EL (cell line): Measurements from ENCODE around the gene MYMK.

Source experiments
- DNase-seq: peaks from one replicate; pipeline ENCODE4 v3.0.0-alpha.2; 2016

The MYMK gene

DNA sequence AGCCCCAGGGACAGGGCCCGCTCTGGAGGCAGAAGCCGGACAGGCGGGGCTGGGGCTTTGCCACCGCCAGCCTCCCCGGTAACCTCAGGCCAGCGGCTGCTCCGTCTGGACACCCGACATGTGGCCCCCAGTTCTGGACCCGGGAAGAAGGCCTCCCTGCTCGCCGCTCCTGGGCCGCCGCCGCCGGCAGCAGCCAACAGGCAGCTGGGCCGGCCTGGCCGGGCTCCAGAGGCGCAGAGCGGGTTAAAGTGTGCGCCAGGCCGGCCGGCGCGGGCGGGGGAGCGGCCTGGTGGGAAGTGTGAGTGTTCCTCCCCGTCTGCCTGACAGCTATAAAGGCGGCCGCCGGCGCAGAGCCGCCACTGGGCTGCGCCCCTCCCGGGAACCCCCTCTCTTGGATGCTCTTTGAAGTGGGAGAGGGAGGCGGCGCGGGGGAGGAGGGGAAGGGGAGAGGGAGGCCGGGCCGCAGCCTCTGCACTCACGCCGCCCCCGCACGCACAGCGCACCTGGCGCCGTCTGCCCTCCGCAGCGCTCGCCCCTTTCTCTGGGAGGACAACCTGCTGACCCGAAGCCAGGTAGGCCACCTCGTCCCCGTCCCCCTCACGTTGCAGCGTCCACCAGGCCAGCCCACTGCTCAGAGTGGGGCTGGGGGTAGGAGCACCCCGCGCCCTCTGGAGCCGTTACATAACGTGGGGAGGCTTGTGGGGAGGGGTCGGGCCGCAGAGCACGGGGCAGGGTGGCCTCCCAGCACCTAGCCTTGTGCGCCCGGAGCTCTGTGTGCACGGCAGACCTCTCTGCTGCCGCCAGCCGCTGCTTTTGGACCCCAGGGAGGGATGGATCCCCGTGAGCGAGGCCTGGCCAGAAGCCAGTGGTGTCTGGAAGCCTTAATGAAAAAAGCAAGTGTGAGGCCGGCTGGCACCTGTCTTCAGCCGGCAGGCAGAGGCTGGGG is 9.9 kb upstream of the MYMK start, which contains the start of gene ADAMTSL2:
Gene ADAMTSL2 (plus strand): TSS at position 359 of the 946 bp plus-strand sequence. CDS start 2,009 bp downstream, outside the sequence.
- DNase-seq: peak; percentile 55

DNA sequence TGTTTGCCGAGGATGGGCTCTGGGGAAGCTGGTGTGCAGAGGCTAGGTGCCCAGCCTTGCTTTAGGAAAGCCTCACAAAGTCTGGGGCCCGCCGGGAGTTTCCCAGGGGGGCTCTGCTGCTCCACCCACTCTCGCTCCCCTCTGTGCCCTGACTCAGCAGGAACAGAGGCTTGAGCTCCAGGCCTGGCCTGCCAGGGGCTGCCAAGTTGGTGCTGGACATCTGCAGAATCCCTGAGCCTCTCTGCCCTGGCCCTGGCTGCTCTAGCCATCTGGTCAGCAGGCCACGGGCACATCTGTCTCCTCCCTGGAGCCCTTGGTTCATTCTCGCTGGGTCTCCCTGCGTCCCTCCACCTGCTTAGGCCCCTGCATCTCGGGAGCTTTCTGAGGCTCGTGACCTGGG is 9.1 kb upstream of the MYMK start:
- no peak for DNase-seq

DNA sequence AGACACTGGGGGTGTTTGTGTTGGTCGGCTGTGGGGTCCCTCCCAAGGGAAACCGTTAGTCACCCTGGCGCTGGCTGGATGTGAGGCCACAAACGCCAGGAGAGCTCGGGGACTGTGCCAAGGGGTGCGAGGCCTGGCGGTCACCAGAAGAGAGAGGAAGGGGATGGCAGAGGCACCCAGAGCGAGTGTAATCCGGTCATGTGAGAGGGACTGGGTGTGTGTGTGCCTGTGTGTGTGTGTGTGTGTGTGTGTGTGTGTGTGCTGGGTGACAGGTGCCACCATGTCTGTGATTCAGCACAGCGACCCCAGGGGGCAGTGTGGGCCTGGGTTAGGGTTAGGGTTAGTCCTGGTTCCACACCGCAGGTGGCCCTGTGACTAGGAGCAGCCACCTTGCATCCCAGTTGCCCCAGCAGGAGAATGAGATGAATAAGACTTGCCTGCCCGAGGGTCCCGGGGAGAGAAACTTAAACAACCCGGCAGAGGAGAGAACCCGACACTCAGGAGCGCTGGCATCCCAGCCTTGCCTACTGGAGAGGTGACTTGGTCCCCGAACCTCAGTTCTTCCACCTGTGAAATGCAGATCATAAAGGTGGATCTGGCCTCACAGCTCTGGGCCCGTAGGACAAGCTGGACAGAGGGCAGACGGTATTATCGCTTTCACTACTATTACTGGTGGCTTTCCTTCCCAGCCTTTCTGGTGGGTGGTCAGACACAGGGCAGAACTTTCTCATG is 8.3 kb upstream of the MYMK start:
- peak; percentile 44 for DNase-seq

DNA sequence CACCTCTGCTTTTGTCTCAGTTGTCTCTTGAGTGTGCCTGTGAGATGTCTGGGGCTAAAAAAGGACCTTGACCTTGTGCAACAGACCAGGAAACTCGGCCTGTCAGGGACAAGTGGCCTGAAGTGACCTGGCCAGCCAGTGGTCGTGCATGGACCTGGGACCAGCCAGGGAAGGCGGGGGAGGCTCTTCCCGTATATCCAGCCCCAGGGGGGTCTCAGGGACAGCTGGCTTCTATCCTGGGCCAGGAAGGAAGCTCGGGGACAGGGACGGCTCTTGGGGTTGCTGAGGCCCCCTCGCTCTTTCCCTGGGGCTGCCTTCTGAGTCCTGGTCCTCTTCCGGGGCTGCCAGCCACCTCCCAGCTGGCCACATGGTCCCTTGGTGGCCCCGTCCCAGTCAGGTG is 6.5 kb upstream of the MYMK start:
- no peak for DNase-seq

DNA sequence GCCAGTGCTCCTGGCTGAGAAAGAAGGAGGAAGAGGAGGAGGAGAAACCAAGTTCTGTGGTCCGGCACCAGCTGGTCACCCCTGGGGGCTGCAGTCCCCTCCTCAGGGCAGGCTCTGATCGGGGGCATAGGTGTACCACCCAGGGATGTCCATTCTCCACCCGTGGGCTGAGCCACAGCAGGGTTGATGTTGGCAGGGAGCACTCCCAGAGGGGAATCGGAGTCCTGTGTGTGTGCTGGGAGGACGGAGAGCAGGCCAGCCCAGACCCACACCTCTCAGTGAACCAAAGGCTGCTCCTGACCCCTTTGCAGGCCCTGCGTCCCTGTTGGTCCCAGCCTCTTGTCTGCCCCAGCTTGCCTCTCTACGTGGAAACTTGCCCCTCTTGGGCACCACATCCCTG is 5.1 kb upstream of the MYMK start:
- DNase-seq: no peak

DNA sequence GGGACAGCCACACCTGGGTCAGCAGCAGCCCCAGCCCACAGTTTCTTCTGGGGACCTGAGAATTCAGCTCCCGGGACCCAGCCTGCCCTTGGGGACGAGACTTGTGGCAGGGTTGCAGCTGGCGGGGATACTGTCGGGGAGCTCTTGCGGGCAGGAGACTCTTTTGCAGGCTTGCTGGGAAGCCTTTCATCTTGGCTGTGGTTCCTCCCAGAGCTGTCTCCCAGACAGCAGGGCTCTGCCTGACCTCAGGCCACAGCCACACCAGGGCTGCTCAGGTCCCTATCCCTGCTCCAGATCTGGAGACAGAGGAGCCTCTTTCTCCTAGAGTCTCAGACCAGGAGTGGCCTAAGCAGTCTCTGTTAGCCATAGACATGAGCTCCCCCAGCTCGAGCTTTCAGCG is 4.7 kb upstream of the MYMK start:
- DNase-seq: no peak

DNA sequence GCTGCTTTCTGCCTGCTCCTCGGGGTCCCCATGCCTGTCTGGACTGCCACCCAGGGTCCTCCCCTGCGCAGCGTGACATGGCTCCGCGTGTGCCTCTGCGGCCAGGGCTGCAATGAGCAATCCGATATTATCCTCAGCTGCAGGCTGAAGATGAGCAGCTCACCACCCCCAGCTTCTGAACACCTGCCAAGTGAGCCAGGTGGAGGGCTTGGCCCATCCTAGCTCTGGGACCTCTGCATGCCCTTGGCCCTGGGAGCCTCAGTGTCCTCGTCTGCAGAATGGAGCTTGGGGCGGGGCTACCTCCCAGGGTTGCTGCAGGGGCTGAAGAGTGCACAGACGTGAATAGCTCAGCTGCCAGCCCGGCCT is 4.1 kb upstream of the MYMK start:
- no peak for DNase-seq

DNA sequence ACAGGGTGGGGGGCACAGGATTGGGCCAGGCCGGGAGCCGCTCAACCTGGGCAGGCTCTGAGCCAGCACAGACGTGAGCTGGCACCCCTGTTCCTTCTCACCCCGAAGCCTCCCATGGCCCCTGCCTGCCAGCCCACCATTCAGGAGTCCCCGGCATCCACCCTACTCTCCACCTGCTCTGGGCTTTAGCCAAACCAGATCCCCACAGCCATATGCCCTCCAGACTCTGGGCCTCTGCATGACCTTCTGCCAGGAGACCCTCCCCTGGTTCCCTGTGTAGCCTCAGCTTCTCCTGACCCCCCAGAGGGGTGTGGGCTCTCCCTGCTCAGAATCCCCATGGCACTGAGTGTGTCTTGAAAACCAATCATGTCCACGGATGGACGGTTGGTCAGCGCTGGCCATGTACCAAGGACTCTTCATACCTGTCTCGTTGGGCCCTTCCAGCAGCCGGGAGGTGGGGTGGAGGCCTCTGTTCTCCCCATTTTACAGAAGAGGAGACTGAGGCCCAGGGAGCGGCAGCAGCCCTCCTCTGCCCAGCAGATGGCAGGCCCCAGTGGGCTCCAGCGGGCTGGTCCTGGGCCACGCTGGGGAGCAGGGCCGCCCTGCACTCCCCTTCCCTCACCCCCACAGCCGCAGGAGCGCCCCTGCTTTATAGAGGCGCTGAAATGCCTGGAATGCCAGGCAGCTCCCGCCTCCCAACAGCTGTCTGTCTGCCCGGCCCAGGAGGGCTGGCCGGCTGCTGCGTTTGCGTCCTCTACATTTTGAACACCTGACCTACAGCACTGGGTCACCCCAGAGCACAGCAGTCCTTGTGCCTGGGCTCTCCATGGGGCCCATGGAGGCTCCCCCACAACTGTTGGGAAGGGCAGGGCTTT is 3.5 kb upstream of the MYMK start:
- no peak for DNase-seq

DNA sequence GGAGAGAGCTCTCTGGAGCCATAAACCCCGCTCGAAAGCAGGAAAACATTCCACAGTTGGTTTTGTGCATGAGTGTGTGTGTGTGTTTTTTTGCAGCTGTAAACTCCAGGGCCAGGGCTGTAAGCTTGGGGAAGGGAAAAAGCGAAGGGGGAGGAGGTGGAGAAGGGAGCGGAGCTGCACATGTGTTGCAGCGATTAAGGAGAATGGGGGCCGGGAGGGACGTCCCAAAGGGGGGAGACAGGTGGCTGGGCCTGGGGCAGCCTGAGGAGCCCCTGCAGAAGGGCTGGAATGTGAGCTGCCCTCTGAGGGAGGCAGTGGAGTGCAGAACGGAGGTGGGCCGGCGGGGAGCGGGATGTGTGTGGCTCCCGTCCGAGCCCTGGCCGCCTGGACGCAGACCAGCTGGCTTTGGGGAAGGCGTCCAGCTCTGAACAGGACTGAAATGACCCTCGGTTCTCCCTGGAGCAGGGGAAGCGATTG is 2.7 kb upstream of the MYMK start:
- DNase-seq: no peak

DNA sequence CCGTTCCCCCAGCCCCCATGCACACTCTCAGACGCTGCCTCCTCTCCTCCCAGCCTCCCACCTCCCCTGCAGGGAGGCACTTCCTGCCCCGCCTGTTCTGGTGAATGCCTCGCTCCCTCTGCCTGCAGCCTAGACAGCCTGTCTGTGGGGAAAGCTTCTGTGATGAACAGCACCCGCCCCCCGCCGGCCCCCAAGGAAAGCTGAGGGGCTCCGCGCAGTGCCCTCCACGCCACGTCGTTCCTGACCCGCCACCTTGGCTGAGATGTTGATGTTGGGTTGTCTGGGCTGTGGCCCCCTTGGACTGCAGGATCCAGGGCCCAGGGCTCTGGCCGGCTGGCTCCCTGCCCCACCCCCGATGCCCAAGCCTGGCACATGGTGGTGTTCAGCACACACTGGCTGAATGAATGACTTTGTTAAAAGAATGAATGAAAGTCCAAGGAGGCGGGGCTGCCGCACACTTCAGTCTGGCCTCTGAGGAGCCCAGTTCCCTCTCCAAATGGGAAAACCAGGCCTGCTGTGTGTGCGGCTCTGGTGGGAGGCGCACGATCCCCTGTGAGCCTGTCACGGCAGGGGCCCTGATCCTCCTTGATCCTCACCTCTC is 2.1 kb upstream of the MYMK start:
- DNase-seq: no peak

DNA sequence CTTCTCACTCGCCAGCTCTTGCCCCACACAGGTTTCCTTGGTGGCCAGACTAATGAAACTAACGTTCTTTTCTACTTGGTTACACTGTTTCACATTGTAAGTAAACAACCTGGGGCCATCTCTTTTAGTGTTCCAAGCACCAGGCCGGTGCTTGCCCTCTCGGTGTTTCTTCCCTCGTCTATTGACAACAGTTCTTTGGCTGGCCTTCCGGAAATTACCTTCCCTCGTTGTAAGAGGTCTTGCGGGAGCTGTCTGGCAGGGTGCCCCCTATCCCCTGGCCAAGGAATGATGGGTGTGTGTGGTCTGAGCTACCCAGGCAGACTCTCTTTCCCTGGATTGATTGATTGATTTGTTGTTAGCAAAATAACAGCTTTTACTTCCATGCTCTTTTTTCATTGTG is 918 bp upstream of the MYMK start:
- no peak for DNase-seq

DNA sequence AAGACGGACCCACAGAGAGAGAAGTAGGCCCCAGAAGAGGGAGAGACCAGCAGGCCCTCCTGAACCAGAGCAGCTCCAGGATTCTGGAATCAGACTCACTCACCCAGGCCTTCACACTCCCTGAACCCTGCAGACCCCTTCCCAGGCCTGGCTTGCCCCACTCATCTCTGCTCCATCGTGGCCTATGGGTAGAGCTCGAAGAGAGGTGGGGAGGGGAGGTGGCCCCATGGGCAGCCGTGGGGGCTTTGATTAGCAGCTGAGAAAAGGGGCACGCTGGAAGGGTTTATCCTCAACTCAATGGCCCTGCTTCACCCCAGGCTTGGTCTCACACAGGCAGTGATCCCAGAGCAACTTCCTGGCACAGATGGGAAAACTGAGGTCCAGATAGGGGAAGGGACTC is 613 bp downstream of the MYMK start:
- DNase-seq: no peak

DNA sequence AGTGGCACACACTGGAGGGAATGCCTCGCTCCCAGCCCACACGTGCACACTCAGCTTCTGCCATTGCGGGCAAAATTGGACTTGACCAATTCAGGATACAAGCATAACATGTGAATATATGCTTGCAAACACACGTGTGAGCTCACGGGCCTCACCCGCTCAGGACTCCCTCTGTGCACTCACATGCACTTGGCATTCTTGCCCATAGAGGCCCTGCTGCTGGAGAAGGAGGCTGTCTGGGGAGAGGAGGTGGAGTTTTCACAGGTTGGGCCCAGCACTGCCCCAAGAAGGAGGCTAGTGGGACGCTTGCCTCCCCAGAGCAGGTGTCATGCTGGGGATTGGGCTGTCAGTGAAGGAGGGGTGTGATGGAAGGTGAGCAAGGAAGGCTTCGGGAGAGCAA is 1.7 kb downstream of the MYMK start:
- no peak for DNase-seq

DNA sequence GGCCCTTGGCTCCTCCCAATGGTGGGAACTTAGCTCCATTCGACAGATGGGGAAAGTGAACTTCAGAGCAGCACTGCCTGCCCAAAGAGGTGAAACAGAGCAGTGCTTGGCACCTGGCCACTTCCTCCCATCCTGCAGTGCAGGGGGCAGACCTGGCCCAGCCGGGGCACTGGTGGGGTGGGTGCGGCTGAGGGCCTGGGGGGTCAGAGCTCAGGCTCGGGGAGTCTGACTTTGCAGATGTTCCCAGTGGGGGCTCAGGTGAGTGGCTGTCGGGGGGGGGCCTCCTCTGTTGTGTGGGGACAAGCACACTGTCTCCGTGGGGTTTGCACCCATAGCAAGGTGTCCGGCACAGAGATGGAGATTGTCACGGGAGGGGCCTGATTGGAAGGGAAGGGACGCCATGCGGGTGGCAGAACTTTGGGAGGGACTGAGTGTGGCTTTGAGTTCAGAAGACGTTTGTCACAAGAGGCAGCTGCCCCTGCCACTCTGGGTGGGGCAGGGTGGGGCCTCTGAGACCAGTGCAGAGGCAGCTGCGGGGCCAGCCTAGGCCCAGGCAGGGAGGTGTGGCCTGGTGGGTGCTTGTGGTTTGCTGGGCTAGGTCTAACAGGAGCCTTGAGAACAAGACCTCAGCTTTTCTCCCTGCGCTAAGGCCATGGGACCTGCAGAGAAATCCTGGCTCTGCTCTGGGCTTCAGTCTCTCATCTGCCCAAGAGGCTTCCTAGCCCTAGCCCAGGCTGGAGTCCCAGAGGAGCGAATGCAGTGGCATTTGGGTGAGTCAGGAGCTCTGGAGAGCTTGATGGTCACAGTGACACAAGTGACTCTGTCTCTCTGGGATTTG is 2.5 kb downstream of the MYMK start:
- no peak for DNase-seq

DNA sequence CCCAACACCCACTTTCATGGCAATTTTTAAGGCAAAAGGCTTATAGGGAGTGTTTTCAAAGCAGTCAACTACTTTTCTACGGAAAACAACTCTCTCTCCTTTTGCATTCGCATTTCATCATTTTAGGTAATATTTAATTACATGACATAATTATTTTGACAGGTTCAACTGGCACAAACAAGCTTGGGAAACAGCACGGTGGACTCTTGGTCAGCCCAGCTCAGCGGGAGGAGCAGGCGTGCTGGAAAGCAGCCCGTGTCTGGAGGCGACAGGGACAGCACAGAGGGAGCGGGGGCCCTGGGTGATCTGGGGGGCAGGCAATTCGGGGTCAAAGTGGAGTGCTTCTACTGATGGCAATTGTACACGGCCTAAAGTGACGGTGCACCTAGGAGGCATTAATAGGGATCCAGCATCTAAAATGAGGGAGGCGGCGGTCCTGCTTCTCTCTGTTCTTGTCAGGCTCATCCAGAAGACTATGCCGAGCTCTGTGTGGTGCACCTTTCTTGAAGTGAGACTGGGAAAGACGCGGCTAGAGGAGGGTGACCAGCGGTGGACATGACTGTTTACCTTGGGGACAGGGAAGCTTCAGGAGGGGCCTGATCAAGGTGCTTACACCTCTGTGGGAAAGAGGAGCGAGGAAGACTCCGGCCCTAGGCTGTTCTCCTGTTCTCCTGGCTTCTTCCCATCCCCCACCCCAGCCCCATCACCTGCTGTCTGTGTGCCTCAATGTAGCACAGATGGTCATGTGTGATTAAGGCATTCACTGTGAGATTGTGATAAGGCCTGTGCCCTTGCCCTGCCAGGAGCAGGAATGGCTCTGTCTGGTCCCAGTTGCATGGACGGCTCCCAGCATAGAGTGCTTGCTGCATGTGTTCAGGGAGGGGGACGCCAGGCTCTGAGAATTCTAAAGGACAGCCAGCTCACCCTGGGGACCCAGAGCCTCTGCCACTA is 3.4 kb downstream of the MYMK start:
- no peak for DNase-seq

DNA sequence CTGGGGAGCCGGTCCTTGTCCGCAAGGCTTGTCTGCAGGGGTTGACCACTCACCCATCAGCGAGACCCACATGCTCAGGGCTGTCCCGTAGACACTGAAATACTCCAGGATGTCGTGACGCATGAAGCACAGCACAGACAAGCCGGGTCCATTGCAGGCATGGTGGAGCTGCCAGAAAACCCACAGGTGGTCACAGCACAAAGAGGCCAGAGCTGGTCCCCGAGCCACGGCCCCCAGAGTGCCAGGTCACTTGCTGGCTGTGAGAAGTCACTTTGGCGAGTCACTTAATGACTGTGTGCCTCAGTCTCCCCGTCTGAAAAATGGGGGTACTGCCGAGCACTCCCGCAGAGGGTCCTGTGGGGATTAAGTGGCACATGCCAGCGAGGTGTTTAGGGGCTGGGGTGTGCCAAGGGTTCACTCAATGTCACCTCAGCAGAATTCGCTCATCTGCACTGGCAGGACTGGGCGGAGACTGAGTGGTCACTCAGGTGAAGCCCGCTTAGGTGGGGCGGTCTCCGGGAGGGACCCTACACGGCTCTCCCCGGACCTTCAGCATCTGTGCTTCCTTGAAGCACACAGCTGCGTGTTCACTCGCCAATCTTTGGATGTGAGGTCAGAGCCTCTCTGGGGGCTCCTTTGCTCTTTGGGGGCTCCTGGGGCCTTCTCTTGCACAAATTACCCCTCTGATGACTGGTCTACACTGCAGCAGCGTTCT is 4.5 kb downstream of the MYMK start:
- no peak for DNase-seq

DNA sequence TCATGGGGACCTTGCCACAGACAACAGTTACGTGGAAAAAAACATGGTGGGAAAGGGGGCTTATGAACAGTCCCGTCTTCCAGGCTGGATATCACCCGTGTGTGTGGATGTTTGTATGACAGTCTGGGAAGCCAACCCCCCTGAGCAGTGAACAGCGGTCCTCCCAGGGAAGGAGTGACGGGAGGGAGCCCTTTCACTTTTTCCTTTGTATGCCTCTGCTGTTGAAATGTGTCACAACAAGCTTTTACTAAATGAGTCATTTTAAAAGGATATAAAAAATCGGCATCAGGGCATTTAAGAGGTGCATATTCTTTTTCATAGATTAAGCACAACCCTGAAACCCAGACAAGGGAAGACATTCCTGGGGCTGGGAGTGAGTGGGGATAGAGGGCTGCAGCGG is 5.1 kb downstream of the MYMK start:
- DNase-seq: no peak

DNA sequence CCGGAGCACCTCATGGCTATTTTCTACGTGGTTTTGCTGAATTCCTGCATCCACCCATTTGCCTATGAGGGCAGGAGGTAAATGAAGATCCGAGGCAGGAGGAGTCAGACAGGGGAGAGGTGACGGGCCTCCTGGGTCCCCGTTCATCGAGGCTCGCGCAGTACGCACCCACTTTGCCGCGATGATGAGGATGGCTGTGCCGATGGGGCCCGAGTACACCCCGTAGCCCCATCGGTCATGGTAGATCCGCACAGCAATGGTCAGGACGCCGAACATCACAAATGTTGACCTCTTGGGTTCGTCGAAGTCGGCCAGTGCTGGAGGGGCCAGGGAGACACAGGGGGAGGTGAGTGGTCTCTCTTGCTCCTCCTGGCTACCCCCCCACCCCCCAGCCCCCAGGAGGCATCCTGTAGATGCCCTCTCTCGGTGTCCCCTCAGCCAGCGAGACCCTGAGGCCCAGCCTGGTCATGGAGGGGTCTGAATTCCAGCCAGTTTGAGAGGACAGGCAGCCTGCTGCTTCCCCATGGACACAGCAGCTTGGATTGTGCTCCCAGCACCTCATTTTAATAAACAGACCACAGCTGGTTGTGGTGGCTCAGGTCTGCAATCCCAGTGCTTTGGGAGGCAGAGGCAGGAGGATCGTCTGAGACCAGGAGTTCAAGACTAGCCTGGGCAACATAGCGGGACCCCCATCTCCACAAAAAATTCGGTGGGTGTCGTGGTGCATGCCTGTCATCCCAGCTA is 5.9 kb downstream of the MYMK start:
- no peak for DNase-seq

DNA sequence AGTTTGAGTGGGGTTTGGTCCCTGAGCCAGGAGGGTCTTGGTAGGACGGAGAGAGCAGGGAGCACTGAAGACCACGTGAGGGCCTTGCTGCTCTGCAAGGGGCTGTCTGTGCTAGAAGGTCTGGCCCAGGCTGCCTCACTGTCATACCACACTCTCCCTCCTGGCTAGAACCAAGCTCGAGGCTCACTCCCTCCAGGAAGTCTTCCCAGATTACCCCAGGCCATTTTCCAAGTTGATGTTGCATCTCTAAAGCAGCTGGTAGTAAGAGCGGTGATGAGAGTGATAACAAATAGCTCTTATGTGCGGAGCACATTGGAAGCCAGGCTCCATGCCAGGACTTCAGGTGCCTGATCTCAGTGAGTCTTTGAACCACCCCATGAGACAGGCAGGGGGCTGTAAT is 6.6 kb downstream of the MYMK start:
- DNase-seq: no peak
